Right forelimb (tissue), 1 donor: ENCODE data around the gene CST6.
"Not testable (repeated sequence)": the region's sequence is repeated elsewhere in the genome, so short reads cannot be mapped to it uniquely, and the experiment has no call there.

Experiments used
- DNase-seq: peaks from one replicate; pipeline ENCODE4 v3.0.0-alpha.2; 2018

The CST6 gene

GRCh38 chr11:65987336-65987735, 24.5 kb upstream of the CST6 start:
- no peak for DNase-seq

- DNase-seq: peak; percentile 91
These were observed 22.8 kb upstream of the CST6 start for GRCh38 chr11:65988791-65989592.

DNA sequence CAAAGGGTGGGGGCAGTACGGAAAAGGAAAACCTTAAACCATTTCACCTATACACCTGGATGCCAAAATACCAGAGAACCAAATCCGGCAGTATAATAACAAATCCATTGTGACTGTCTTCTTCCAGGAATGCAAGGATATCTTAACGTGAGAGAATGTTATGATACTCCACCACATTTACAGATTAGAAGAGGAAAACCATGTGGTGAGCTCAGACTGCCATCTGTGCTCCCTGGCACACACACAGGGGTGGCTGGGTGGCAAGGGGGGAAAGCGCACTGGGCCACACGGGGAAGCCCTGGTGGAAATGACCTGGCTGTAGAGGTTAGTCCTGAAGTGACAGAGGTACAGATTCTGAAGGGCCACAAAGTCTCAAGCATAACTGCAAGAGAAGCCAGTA, 19.8 kb upstream of the CST6 start:
- DNase-seq: no peak

DNA sequence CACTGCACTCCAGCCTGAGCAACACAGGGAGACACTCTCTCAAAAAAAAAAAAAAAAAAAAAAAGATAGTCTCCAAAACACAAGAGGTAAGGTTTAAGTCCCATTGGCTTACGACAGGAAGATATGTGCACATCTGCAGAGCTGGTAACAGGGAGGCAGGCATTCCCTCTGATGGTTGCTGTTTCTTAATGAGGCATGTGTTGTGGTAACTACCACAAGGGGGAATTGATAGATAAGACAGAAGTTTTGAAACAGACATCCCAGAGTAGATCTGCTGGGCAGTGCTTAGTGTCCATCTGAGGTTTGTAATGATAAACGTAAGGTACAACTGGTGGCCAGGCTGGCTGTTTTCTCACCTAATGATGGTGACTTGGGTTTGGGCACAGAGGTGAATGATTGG, 14.5 kb upstream of the CST6 start:
- DNase-seq: no peak

- peak; percentile 97 for DNase-seq
These were observed 9.7 kb upstream of the CST6 start, which contains the start of the genes BANF1 and EIF1AD for GRCh38 chr11:66001942-66002647. Gene BANF1, plus strand, starts transcription at chr11:66002503. Its CDS starts 748 bp downstream, at chr11:66003251. Gene EIF1AD, minus strand, starts transcription at chr11:66002157. Its CDS starts 1,768 bp downstream, at chr11:66000389.

- DNase-seq: peak; percentile 74
These were observed 9.1 kb upstream of the CST6 start for GRCh38 chr11:66002648-66003225.

- no peak for DNase-seq
These were observed 8.5 kb upstream of the CST6 start for GRCh38 chr11:66003291-66003690.

- no peak for DNase-seq
These were observed 7.6 kb upstream of the CST6 start for GRCh38 chr11:66004186-66004585.

- DNase-seq: no peak
These were observed 5.5 kb upstream of the CST6 start for GRCh38 chr11:66006134-66006890.

- no peak for DNase-seq
These were observed 5.0 kb upstream of the CST6 start for GRCh38 chr11:66006891-66007176.

- DNase-seq: no peak
These were observed 4.6 kb upstream of the CST6 start for GRCh38 chr11:66007201-66007634.

- no peak for DNase-seq
These were observed 3.7 kb upstream of the CST6 start for GRCh38 chr11:66008095-66008467.

- DNase-seq: no peak
These were observed 3.2 kb upstream of the CST6 start for GRCh38 chr11:66008468-66009101.

GRCh38 chr11:66010036-66010435, 1.8 kb upstream of the CST6 start:
- DNase-seq: not testable (repeated sequence)

- no peak for DNase-seq
These were observed 496 bp upstream of the CST6 start for GRCh38 chr11:66011239-66011784.

- no peak for DNase-seq
These were observed 650 bp downstream of the CST6 start for GRCh38 chr11:66012371-66012945.

GRCh38 chr11:66012946-66013761, 1.3 kb downstream of the CST6 start:
- no peak for DNase-seq

DNA sequence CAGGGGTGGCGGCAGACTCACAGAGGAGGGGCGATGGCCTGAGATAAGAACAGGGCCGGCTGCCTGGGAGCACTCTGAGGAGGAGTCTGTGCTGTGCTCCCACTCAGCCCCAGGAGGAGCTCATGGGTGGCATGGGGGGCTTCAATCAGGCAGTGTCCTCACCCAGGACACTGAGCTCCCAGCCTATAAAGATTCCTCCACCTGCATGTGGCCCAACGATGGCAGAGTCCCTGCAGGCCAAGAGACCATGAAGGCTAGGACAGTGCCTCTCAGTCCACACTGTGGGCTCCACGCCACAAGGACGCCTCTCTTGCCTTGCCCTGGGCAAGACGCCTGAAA, 1.9 kb downstream of the CST6 start:
- no peak for DNase-seq

DNA sequence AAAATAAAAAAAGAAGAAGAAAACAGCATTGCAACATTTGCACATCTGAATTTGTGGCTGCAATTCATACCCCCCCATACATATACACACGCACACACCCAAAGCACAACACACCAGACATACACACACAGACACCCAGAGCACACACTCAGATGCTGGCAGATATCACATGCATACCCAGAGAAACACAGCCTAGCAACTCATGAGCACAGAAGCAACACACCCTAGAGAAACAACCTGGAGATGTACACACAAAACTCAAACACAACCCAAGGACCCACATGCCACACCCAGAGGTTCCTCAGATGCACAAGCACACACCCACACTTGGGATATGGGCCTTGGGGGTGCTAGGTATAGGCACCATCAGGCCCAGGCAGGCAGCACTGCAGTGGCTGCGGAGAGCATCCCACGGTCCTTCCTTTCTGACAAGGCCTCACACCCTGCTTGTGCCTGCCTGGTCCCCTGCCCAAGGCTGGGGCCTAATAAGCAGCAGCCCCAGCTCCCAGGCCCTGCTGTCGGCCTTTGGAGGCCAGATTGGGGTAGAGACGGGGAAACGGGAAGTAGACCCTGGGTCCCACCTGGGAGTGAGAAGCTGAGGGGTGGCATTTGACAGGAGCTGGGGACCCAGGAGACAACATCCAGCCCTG, 3.1 kb downstream of the CST6 start:
- DNase-seq: no peak

- no peak for DNase-seq
These were observed 3.7 kb downstream of the CST6 start for GRCh38 chr11:66015454-66015881.
